IPS DF 4.7 (cell line): ENCODE results near the gene CAMSAP3.
"Not testable (repeated sequence)": the region's sequence is repeated elsewhere in the genome, so short reads cannot be mapped to it uniquely, and the experiment has no call there.

Experiments
- DNase-seq: peaks from one replicate; pipeline ENCODE4 v3.0.0-alpha.2; 2013; ENCODE audit warnings: low spot score; ENCODE audit errors: extremely low read depth

The CAMSAP3 gene

DNA sequence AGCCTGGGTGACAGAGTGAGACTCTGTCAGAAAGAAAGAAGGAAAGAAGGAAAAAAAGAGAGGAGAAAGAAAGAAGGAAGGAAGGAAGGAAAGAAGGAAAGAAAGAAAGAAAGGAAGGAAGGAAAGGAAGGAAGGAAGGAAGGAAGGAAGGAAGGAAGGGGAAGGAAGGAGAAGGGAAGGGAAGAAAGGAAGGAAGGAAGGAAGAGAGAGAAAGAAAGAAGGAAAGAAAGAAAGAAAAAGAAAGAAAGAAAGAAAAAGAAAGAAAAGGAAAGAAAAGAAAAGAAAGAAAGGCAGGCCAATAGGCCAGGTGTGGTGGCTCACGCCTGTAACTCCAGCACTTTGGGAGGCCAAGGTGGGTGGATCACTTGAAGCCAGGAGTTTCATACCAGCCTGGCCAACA, 18.2 kb upstream of the CAMSAP3 start:
- not testable (repeated sequence) for DNase-seq

DNA sequence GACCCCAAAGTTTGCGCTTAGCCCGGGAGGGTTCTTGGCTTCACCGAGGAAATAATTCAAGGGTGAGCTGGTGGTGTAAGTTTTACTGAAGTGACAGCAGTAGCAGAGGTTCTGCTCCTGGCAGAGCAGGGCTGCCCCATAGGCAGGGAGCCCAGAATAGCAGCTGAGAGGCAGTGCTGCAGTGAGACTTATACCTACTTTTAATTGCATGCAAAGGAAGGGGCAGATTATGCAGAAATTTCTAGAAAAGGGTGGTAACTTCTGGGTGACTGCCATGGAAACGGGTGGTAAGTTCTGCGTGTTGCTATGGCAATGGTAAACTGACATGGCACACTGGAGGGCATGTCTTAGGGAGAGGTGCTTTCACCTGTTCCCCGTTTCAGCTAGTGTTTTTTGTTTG, 17.5 kb upstream of the CAMSAP3 start:
- no peak for DNase-seq

DNA sequence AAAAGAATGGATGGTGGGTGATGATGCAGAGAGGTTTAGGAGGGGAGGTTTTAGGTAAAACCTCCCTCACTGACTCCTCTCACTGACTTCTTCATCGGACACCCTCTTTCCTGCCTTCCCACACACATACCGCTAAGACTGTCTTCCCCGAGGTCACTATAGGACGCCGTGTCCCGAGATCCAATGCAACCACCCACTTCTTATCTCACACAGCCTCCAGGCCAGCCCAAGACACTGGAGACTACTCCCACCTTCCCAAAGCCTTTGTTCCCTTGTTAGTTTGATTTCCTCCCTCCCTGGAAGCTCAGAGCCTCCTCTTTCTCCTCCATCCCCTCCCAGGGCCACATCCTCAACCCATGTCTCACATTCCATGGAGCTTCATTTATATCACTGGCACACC, 16.5 kb upstream of the CAMSAP3 start:
- DNase-seq: no peak

DNA sequence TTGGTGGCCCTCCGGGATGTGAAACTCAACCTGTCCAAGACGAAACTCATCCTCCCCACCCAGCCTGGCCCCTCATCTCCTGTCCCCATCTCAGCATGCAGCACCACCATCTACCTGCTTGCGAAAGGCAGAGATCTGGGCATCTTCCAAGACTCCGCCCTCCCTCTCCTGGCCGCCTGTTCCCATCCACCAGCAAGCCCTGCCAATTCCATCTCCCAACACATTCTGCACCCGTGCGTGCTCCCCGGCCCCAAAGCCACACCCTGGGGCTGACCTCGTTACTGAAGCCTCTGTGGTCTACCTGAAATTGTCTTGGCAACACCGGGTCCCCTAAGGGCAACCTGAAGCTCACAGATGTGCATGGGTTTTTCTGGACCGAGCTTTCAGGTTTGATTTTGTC, 13.2 kb upstream of the CAMSAP3 start:
- DNase-seq: no peak

DNA sequence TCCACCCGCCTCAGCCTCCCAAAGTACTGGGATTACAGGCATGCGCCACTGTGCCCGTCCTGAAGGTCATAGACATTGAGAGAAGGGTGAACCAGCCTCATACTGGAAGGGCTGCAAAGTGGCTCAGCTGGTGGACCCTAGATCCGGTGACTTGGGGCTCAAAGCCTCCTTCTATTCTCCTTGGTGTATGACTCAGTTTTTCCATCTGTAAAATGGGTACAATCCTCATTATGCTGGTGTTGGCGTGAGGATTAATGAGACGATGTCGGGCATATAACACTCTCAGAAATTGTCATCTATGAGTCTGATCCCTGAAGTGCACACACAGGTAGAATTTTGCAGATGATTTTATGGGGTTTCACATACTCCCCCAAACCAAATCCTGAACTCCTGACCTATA, 5.8 kb upstream of the CAMSAP3 start:
- DNase-seq: no peak

DNA sequence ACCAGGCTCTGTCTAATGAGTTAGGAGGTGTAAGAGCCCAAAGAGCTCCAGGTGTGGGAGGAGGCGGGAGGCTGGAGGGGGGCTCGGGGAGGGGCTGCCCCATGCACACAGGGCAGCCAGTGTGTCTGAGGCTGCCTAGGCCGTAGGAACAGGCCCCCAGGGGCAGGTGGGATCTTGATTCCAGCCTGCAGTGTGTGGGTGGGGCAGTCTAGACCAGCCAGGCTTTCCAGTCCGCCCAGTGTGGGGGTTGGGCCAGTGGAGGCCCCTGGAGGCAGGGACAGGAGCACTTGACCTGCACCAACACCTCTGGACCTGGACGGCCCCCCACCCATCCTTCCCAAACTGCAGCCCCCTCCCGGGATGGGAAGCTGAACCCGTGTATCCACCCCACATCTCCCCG, 5.4 kb upstream of the CAMSAP3 start:
- DNase-seq: no peak

DNA sequence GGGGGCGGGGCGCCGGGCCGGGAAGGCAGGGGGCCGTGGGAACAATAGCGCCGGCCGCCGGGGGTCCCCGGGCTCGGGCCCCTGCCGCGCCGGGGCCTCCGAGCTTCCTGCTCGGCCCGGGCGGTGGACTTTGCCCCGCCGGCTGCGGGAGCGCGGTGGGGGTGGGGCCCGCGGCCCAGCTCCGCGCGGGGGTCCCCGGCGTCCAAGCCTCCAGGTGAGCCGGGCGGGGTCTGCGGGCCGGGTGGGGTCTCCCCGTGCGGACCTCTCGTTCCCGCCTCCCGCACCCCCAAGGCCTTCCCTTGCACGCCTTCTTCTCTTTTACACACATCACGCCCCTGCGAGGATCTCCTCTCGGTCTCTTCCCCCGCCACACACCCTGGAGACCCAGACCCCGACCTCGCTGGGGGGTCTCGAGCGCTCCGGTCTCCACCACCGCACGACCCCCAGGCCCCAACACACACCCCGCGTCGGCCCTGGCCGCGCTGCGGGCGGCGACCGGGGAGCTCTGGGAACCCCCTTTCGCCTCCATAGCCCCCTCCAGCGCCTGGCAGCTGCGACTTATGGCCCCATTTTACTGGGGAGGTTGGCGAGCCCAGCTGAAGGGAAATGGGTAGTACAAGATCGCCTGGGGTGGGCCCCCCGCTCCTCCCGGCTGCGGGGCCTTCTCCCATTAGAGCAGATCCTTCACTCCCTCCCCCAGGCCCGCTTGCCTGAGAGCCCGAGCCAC, 711 bp downstream of the CAMSAP3 start:
- DNase-seq: no peak

DNA sequence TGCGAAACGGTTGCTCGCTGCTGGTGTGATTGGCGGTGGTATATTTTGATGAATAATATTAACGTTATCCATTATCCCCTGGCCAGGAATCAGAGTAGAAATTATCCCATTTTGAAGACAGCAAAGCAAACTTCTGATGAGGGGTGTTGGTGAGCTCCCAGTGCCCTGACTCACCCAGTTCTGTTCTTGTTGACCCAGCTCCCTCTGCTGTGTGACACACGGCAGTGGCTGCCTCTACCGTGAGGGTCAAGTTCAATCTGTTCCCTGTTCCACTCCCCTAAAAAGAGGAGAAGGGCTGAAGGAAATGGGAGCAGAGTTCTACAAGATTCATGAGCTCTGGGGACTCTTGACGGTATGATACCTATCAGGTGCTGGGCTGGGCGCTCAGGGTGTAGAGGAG, 2.0 kb downstream of the CAMSAP3 start:
- no peak for DNase-seq

DNA sequence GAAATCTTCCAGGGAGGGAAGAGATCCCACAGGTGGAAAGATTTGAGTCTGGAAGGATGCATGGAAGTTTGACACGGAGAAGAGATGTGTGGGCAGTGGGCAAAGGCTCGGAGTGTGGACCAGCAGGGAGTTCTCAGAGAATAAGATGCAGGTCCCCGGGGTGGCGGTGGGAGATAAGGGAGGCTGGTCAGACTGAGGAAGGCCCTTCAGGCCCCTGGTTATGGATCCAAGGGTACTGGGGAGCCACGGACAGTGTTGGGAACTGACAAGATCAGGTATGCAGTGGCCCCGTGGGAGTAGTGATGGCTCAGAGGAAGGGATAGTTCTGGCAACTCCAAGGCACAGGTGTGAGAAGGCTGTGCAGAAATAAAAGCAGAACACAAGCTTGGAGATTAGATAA, 2.5 kb downstream of the CAMSAP3 start:
- no peak for DNase-seq

DNA sequence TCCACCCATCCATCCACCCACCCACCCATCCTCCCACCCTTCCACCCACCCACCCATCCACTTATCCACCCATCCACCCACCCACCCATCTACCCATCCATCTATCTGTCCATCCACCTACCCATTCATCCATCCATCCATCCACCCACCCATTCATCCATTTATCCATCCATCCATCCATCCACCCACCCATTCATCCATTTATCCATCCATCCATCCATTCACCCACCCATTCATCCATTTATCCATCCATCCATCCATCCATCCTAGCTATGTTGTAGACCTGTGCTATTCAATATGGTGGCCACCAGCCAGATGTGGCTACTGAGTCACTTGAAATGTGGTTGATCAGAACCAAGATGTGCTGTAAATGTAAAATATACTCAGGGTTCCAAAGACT, 5.1 kb downstream of the CAMSAP3 start:
- DNase-seq: no peak

DNA sequence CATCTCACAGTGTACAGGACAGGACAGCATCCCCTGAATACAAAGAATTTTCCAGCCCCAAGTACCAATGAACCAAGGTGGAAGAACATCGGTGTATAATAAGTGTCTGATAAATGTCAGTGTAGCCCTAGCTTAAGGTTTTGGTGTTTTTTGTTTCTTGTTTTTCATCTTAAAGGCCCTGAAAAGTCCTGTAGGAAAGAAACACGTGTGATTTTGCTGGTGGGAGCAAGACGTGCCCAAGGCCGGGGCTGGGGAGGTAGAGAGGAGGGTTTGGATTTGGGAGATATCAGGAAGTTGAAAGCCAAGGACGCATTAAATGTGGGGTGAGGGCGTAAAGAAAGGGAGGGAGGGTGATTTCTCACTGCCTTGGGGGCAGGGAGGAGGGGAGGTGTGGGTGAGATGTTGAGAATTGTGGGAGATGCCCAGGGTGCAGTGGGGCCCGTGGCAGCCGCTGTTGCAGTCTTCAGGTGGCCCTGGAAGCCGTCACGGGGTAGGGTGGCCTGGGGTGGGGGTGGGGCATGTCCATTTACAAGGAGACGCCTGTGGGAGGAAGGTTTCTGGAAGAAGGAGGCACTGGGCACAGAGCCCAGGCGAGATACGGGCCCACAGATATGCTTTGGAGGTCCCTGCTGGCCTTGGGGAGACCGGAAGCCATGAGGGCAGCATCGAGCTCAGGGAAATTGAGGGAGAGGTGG, 6.7 kb downstream of the CAMSAP3 start:
- DNase-seq: no peak

DNA sequence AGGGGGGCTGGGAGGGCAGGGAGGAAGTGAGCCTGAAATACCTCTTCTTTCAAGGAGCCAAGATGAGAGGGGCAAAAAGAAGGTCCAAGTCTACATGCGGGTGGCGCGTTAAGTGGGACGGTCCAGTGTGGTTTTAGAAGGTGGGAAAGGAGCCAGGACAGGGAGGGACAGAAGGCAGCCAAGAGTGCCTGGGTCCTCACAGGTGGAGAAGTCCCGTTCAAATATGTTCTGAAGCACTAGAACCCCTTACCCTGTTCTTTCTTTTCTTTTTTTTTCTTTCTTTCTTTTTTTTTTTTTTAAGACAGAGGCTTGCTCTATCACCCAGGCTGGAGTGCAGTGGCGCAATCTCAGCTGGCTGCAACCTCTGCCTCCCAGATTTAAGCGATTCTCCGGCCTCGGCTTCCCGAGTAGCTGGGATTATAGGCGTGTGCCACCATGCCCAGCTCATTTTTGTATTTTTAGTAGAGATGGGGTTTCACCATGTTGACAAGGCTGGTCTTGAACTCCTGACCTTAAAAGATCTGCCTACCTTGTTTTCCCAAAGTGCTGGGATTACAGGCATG, 7.4 kb downstream of the CAMSAP3 start:
- no peak for DNase-seq

DNA sequence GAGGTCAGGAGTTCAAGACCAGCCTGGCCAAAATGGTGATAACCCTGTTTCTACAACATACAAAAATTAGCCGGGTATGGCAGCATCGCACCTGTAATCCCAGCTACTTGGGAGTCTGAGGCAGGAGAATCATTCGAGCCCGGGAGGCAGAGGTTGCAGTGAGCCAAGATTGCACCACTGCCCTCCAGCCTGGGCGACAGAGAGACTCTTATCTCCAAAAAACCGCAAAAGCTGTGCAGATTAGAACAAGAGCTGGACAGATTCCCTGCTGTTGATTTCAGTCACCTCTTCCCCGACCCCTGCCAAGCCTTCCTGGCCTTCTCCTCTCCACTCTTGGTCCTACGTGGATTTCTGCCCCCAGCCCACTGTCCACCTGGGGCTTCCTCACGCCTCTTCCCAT, 8.3 kb downstream of the CAMSAP3 start:
- no peak for DNase-seq

DNA sequence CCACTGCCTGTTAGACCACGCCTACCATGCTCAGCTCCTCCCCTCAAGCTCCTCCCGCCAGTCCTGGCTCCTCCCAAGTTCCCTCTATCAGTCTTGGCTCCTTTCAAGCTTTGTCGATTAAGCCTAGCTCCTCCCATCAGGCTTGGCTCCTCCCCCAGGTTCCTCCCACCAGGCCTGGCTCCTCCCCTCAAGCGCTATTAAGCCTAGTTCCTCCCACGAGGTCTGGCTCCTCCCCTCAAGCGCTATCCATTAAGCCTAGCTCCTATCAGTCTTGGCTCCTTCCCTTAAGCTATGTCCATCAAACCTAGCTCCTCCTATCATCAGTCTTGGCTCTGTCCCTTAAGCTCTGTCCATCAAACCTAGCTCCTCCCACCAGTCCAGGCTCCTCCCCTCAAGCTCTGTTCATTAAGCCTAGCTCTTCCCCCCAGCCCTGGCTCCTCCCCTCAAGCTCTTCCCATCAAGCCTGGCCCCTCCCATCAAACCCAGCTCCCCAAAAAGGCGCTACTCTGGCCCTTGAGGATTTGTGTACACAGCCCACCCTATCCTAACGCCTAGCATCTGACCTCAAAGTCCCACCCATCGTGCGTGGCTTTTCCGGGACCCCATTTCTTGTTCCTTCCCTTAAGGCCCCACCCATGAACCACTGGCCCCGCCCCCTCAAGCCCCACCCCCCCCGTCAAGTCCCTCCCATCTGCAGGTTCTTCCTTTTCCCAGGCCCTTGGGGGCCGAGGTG, 10.0 kb downstream of the CAMSAP3 start:
- peak; percentile 49 for DNase-seq

DNA sequence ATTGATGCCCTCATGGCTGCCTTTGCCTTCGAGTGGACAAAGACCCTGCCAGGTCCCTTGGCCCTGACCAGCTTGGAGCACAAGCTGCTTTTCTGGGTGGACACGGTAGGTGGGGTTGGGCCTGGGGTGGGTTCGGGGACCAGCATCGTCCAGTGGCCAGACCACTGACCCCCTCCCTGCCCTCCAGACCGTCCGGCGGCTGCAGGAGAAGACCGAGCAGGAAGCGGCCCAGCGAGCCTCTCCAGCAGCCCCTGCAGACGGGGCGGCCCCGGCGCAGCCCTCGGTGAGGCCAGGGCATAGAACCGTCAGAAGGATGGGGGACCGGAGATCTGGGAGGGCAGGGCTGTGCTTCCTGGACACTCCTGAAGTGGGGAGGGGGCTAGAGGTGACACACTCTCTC, 10.6 kb downstream of the CAMSAP3 start:
- no peak for DNase-seq

DNA sequence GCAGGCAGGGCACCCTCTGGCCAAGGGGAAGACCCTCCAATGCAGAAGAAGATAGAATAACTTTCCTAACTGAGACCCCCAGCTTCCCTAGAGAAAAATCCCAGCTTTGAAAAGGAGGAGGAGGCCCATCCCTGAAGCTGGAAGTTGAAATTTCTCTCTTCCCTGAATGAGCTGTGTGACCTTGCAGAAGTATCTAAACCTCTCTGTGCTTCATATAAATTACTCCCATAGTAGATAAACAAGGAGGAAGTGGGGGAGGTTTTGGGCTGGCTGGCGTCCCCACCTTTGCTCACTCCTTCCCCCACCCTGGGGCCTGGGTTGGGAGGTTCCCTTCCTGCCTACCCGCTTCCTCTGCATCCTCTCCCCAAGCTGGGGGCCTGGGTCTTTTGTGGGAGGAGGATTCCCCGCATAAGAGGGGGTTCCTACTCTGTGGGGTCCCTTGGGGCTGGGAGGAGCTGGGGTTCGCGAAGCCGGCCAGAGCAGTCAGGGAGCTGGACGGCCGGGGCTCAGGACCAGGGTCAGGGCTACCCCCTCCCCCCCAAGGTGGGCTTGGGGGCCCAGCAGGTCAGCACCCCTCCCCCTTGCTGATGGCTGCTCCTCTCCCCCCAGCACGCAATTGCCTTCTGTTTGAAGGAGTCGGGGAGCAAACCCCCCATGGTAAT, 11.7 kb downstream of the CAMSAP3 start:
- DNase-seq: no peak

DNA sequence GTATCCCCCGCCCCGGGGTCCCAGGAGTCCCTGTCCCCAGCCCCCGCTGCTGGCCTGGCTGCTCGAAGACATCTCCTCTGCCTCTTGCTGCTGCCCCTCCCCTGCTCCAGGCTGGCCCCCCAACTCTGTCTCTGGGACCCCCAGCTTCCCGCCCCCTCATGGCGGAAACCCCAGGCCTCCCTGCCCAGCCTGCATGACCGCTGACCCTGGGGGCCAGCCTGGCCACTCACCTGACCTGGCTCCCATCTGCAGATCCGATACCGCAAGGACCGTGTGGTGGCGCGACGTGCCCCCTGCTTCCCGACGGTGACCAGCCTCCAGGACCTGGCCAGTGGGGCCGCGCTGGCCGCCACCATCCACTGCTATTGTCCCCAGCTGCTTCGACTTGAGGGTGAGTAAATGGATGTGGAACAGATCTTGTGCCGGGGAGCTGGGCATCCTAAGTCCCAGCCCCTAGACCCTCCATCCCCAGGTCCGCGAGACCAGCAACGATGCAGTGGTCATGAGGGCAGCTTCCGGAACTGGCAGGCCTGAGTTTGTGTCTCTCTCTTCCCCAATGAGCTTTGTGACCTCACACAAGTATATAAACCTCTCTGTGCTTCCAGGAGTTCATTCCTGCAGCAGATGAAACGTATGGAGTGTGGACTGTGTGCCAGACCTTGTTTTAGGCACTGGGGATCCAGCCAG, 12.4 kb downstream of the CAMSAP3 start:
- no peak for DNase-seq

DNA sequence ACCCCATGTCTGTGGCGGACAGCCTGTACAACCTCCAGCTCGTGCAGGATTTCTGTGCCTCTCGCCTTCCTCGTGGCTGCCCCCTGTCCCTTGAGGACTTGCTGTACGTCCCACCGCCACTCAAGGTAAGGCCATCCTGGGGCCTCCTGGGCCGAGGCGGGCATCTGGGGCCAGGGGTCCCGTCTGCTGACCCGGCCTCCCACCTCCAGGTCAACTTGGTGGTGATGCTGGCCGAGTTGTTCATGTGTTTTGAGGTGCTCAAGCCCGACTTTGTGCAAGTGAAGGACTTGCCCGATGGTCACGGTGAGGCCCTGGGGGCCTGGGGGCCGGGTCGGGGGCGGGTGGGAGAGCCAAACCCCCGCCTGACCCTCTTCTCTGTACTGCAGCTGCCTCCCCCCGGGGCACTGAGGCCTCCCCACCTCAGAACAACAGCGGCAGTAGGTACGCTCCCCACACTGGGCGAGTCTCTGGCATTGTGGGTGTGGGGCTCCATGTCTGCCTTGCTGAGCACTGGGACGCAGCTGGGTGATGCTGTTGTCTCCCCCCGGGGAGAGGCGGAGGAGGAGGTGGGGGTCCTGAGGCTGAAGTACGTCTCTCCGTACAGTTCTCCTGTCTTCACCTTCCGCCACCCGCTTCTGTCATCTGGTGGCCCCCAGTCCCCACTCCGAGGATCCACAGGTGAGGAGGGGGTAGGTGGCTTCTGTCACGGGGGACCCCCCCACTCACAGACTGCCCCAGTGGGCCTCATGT, 15.0 kb downstream of the CAMSAP3 start:
- no peak for DNase-seq

DNA sequence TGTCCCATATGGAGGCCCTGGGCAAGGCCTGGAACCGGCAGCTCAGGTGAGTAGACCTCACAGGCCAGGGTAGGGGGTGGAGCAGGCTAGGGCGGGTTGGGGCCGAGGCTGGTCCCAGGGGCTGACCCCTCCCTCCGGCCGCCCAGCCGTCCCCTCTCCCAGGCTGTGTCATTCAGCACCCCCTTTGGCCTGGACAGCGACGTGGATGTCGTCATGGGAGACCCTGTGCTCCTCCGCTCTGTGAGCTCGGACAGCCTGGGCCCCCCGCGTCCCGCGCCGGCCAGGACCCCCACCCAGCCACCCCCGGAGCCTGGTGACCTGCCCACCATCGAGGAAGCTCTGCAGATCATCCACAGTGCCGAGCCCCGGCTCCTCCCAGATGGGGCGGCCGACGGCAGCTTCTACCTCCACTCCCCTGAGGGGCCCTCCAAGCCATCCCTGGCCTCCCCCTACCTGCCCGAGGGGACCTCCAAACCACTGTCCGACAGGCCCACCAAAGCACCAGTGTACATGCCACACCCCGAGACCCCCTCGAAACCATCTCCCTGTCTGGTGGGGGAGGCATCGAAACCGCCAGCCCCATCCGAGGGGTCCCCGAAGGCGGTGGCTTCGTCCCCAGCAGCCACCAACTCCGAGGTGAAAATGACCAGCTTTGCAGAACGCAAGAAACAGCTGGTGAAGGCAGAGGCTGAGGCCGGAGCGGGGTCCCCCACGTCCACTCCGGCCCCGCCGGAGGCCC, 16.0 kb downstream of the CAMSAP3 start:
- no peak for DNase-seq
